NK-92 treated with Interleukin-12 subunit alpha and Interleukin-12 subunit beta, amount 100 ng/mL, for 24 hours (cell line): ENCODE results near the gene GATAD2A.
"Not testable (repeated sequence)": the region's sequence is repeated elsewhere in the genome, so short reads cannot be mapped to it uniquely, and the experiment has no call there.

Experiments used
- DNase-seq: peaks from one replicate; lab custom pipeline; 2025; lab: John Stamatoyannopoulos, UW

The GATAD2A gene

GRCh38 chr19:19388568-19389555, 16.6 kb upstream of the GATAD2A start:
- no peak for DNase-seq

- not testable (repeated sequence) for DNase-seq
Observed at GRCh38 chr19:19389683-19390082, 15.8 kb upstream of the GATAD2A start.

- not testable (repeated sequence) for DNase-seq
Observed at GRCh38 chr19:19394333-19394732, 11.1 kb upstream of the GATAD2A start.

GRCh38 chr19:19399733-19400433, 5.6 kb upstream of the GATAD2A start:
- DNase-seq: no peak

GRCh38 chr19:19402656-19403372, 2.7 kb upstream of the GATAD2A start:
- DNase-seq: no peak

- peak; percentile 32 for DNase-seq
Observed at GRCh38 chr19:19403373-19403901, 2.0 kb upstream of the GATAD2A start.

- peak; percentile 44 for DNase-seq
Observed at GRCh38 chr19:19405971-19406877, 749 bp downstream of the GATAD2A start.

- peak; percentile 25 for DNase-seq
Observed at GRCh38 chr19:19406878-19407632, 1.6 kb downstream of the GATAD2A start.

GRCh38 chr19:19407633-19407930, 2.1 kb downstream of the GATAD2A start:
- no peak for DNase-seq

GRCh38 chr19:19409205-19409604, 3.7 kb downstream of the GATAD2A start:
- no peak for DNase-seq

- no peak for DNase-seq
Observed at GRCh38 chr19:19409631-19410030, 4.2 kb downstream of the GATAD2A start.

- DNase-seq: no peak
Observed at GRCh38 chr19:19410553-19411550, 5.4 kb downstream of the GATAD2A start.

GRCh38 chr19:19416280-19416679, 10.8 kb downstream of the GATAD2A start:
- DNase-seq: no peak

GRCh38 chr19:19417046-19417445, 11.6 kb downstream of the GATAD2A start:
- DNase-seq: no peak

GRCh38 chr19:19417628-19418245, 12.3 kb downstream of the GATAD2A start:
- no peak for DNase-seq

GRCh38 chr19:19418555-19419260, 13.2 kb downstream of the GATAD2A start:
- no peak for DNase-seq

GRCh38 chr19:19420570-19421298, 15.3 kb downstream of the GATAD2A start:
- DNase-seq: no peak
